ENCODE results near the gene ADGRG1.
"Not testable (repeated sequence)": the region's sequence is repeated elsewhere in the genome, so short reads cannot be mapped to it uniquely, and the experiment has no call there.

Gene ADGRG1

DNA sequence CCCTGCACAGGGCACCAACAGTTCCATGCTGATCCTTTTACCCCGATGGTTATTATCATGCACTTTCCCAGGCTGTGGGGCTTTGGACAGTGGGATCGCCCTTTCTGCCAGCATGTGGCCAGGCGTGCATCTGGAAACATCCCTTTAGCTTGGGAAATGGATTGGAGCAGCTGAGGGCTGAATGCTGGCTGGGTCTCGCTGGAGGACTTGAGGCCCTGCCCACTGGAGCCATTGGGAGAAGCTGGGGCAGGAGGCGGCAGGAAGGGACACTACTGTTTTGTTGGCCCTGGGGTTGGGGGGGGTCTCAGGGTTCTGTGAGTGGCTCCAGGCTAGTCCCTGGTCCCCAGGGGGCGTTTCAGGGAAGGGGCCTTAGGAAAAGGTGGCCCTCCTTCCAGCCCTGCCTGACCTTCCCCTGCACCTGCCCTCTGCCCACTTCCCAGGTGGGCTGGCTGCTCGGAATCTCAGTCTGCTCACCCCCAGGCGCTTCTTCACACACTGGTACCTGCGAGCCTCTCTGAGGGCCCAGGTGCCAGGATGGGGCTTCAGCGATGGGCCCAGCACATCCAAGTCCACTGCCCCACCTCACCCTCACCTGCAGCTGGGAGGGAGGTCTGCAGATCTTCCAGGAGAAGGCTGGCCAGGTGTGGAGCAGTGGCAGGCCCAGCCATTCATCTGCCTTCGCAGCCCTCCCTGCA is 38.1 kb downstream of the ADGRG1 start:
- DNase-seq (ENCODE audit: low spot score), result no peak

DNA sequence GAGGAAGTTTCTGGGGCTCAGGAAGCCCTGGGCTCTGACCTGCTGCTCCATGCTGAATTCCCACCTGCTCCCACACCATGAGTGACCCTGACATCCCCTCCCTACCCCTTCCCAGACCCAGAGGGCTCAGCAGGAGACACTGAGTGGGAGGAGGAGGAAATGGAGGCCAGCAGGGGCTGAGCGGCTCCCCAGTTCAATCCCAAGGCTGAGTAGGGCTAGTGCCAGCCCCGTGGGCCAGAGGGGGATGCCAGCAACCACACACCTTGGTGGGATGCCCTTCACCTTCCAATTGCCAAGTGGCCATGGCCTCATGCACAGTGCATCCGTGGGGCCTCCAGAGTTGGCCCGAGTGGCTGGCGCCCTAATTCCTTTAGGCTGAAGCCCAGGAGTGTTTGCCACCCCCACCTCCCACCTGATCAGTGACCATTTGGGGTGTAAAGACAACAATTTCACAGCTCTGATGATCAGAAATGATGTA is 38.7 kb downstream of the ADGRG1 start:
- DNase-seq (ENCODE audit: low spot score), result no peak

DNA sequence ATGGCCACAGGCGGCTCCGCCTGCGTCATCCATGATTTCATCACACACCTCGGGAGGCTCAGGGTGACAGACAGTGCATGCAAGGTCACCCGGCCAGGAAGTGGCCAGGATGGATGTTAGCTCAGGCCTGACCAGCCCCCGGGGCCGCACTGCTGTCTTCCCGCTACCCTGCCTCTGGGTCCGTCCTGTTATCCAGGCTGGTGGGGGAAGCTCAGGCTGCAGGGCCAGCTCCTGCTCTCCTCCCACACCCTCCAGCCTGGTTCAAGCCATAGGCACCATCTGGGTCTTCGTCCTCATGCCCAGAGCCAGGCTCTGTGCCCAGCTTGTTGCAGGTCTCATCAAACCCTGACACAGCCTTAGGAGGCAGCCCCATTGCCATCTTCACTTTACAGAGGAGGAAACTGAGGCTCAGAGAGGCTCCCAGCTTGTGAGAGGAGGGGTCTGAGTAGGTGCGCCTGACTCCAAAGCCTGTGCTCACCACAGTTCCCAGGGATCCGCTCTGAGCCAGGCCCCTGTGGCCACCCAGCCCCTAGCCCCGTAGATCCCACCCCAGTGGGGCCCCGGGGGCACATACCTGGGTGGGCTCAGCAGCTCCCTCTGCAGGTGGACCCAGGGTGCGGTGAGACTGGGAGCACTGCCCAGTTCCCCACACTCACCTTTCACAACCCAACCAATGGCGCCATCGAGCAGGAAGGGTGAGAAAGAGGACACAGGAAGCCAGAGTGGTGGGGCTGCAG is 39.3 kb downstream of the ADGRG1 start:
- DNase-seq (ENCODE audit: low spot score), result no peak

DNA sequence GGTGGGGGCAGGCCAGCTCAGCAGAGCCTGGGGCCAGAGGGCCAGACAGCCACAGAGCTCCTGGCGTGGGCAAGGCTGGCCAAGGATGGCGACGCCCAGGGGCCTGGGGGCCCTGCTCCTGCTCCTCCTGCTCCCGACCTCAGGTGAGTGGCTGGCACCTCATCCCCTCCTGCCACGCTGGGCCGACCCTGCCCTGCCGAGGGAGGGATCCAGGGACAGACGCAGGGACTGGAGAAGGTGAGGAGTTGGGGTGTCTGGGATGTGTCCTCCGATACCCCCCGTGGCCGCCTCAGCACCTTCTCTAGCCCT is 39.8 kb downstream of the ADGRG1 start, which contains the start of gene ADGRG3:
TSS of gene ADGRG3 (plus strand) at position 44 of the 309 bp plus-strand sequence. CDS start at position 86, 42 bp downstream.
- no peak for DNase-seq (ENCODE audit: low spot score)

DNA sequence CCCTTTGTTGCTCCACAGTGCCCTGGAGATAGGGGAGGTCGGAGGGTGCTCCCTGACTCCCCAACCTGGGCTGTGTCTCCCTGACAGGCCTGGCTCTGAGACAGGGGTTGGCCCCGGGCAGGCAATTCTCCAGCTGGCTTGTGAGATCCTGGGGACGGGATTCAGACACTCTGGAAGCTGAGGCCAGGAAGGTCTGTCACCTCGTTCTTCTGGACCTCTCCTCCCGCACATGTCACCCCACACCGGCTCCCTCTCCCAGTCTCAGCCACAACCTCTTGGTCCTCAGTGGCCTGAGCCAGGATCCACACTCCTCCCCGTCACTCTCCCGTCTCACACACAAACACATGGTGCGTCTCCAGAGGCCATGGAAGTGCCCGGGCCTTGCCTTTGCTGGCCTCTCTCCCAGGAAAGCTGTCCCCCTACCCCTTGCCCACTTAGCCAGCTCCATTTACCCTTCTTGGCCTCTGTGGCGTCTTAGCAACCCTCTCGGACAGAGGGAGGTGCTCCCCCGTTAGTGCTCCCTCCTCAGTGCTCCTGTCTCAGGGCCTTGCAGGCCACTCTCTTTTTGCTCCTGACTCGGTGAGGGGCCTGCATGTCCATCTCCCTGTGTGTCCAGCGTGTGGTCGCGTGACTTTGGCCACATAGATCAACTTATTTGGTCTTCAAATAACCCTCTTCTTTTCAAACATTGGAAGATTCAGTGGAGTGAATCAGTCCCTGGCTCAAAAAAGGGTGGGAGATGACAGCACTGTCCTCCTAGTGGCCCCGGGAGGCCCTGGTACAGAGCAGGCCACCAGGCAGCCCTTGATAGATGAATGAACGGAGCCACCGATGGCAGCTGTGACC is 40.4 kb downstream of the ADGRG1 start:
- DNase-seq (ENCODE audit: low spot score), result no peak

DNA sequence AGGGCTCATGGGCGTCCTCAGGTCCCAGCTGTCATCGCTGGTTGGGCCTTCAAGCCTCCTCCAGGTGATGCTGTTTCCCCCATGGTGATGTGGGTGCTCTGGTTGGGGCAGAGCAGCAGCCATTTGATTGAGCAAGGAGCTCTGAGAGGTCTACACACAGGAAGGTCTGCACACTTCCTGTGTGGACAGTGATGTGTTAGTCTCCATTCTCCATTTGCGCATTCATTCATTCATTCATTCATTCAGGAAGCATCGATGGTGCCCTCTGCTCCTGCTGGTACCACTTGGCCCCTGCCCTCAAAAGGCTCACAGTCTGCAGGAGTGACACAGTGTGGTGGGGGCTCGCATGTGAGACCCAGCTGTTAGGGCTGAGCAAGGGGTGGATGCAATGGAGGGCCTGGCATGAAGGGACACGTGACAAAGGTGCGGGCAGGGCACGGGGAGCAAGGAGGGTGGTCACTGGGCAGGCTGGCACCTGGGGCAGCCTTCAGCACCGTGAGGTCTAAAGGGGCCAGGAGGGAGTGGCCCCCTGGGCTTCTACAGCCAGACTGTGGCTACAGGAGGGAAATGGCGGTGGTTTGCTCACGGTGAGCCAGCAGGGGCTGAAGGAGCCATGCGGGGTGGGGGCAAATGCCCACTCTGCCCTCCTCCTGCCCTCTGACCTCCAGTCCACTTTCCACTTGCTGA is 41.2 kb downstream of the ADGRG1 start:
- no peak for DNase-seq (ENCODE audit: low spot score)

DNA sequence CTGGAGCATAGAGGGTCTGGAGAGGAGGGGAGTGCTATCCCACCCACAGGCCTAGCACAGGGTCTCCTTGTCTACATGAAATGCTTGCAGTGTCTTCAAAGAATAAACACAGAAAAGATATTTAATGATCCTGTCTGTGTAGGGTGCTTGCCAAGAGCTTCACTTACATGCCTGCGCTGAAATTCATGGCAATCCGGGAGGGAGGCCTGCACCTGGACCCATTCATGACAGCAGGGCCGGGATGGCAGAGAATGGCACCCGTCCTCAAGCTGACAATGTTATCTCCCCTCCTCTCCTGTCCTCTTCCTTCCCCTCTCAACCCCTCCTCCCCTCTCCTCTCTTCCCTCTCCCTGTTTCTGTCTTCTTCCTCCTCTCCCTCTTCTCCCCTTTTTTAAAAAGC is 41.8 kb downstream of the ADGRG1 start:
- no peak for DNase-seq (ENCODE audit: low spot score)

DNA sequence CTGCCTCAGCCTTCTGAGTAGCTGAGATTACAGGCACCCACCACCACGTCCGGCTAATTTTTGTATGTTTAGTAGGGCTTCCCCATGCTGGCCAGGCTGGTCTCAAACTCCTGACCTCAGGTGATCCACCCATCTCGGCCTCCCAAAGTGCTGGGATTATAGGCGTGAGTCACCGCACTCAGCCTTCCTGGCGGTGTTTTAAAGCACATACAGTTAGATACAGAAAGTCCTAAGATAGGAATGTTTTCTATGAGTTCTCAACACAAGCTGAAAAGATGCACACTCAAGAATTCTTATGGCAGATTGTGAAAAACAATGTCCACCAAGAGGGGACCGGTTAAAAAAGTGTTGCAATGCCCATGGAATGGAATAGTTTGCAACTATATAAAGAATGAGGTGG is 43.0 kb downstream of the ADGRG1 start:
- DNase-seq (ENCODE audit: low spot score), result not testable (repeated sequence)

DNA sequence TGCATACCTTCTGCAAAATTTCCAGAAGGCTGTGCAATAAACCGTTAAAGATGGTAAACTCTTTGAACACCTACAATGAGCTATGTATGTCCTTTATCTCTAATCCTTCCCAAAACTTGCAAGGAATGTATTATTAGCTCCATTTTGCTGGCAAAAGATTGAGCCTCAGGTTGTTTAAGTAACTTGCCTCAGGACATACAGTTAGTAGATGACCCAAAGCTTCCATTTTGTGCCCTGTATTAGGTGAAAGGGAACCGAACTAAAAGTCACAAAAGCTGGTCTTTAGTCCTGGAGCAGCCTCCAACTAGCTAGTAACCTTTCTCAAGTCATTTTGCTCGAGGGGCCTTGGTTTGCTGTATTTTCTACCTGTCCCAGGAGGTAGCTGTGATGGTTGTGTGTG is 44.0 kb downstream of the ADGRG1 start:
- no peak for DNase-seq (ENCODE audit: low spot score)

DNA sequence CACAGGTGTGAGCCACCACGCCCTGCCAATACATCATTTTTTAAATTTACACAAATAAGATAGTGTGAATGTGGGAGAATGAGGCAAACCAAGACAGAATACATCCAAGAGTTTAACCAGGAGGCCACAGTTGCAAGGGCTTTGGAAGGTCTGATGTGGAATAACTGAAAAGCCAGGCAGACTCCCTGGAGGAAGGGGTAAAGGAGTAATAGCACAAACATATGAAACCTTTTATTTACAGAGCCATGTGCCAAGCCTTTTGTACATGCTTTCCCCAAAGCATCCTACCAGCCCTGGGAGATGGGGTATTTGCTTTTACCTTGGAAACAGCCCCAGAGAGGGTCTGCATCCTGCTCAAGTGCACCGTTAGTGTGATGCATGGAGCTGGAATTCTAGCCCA is 44.4 kb downstream of the ADGRG1 start:
- DNase-seq (ENCODE audit: low spot score), result no peak

DNA sequence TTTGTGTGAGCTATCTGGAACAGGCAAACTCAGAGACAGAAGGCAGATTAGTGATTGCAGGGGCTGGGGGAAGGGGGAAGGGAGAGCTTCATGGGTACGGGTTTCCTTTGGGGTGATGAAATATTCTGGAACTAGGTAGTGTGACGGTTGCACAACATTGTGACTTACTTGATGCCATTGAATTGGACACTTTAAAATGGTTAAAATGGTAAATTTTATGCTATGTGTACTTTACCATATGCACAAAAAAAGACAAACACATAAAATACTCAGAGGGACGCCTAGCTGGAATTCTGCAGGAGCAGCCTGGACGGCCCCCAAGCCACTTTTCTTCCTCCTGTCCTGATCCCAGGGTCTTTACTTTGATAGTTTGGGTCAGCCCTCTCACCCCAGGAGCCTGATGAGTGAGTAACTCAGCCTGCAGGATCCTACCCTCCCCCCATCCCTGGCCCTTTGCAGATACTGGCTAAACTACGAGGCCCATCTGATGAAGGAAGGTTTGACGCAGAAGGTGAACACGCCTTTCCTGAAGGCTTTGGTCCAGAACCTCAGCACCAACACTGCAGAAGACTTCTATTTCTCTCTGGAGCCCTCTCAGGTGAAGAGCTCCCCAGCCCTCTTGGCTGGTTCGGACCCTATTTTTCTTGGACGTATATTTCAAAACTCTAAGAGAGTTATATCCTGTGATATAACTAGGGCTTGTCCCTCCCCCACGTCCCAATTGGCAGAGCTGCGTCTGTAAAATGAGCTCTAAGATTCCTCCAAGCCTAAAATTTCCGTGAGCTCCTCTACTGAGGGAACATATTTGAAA is 47.5 kb downstream of the ADGRG1 start:
- DNase-seq (ENCODE audit: low spot score), result no peak

DNA sequence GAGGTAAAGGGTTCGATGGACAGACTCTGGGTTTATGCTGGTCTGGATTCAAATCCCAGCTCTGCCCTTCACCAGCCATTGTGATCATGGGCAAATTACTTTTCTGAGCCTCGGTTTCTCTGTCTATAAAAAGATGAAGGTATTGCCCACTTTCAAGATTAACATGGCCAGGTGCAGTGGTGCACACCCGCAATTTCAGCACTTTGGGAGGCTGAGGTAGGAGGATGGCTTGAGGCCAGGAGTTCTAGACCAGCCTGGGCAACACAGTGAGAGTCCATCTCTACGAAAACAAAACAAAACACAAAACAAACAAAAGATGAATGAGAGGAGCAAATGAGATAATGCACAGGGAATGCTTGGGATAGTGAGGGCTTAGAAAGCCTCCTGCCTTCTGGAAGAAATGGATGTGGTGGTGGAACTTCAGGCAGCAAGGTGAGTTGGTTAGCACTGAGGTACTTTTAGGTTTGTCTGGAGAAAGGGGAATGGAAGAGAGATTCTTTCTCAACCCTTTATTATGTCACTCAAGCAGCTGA is 48.2 kb downstream of the ADGRG1 start:
- no peak for DNase-seq (ENCODE audit: low spot score)

DNA sequence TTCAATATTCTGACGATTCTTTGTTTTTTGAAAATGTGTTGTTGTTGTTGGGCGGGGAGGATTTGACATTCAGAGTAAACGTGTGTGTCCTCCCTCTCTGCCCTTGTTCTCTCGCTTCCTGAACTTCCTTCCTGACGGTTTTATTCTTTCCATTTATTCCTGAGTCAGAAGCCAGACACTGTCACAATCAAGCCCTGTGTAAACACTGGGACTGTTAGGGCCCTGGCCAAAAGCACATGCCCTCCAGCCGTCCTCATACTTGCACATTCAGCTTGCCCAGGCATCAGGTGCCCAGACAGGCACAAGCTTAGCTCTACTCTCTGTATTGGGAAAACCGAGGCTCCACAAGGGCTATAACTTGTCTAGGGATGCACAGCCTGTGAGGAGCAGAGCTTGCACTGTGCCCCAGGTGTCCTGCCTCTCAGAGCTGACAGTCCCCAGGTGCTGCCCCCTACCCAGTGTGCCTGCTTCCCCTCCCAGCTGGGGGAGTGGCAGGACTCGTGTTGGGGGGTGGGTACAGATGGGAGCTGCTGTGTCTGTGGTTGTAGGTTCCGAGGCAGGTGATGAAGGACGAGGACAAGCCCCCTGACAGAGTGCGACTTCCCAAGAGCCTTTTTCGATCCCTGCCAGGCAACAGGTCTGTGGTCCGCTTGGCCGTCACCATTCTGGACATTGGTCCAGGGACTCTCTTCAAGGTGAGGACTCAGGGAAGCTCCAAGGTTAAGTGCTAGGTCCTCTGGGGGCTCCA is 49.4 kb downstream of the ADGRG1 start:
- no peak for DNase-seq (ENCODE audit: low spot score)

DNA sequence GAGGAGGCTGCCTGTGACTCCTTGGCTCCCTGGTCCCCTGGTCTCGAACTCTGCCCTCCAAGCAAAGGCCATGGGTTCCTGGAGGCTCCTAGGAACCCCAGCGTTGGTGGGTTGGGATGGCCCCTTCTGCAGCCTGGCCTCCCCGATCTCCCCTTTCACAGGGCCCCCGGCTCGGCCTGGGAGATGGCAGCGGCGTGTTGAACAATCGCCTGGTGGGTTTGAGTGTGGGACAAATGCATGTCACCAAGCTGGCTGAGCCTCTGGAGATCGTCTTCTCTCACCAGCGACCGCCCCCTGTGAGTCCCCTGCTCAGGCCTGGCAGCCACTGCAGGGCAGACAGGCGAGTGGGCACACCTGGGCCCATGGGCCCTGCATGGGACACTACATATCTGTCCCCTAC is 50.6 kb downstream of the ADGRG1 start:
- DNase-seq (ENCODE audit: low spot score), result no peak

DNA sequence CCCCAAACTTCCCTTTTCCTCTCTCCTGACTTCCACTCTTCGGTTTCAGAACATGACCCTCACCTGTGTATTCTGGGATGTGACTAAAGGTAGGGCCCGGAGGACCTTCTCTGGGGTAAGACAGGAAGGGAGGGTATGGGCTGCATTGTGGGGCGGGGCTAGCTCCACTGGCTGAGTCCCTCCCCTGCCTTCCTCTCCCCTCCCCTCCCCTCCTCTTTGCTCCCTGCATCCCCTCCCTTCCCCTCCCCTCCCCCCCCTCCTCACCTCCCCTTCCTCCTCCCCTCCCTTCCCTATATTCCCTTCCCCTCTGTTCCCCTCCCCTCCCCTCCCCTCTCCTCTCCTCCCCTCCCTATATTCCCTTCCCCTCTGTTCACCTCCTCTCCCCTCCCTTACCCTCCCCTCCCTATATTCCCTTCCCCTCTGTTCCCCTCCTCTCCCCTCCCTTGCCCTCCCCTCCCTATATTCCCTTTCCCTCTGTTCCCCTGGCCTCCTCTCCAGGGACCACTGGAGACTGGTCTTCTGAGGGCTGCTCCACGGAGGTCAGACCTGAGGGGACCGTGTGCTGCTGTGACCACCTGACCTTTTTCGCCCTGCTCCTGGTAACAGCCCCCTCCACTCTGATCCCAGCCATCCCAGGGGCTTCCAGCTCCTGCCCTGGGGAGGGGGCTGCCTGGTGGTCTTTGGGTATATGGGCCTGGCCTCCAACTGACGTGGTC is 51.5 kb downstream of the ADGRG1 start:
- no peak for DNase-seq (ENCODE audit: low spot score)

DNA sequence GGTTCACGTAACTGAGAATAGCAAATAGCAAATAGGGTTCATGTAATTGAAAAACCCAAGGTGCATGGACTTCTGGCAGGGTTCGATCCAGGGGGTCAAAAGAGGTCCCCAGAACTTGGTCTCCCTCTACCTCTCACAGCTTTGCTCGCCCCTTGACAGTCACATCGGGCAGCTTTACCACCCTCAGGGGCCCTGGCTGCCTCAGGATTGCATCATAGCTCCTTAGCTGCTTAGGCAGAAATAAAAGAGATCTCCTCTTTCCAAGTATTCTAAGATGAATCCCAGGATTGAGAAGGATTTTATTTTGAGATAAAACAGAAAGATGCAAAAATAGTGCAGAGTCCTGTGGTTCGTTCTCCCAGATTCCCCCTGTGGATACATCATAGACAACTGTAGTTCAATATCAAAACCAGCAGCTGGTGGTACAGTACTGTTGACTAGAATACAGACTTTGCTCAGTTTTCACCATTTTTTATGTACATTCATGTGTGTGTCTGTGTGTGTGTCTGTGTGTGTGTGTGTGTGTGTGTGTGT is 52.5 kb downstream of the ADGRG1 start:
- no peak for DNase-seq (ENCODE audit: low spot score)

DNA sequence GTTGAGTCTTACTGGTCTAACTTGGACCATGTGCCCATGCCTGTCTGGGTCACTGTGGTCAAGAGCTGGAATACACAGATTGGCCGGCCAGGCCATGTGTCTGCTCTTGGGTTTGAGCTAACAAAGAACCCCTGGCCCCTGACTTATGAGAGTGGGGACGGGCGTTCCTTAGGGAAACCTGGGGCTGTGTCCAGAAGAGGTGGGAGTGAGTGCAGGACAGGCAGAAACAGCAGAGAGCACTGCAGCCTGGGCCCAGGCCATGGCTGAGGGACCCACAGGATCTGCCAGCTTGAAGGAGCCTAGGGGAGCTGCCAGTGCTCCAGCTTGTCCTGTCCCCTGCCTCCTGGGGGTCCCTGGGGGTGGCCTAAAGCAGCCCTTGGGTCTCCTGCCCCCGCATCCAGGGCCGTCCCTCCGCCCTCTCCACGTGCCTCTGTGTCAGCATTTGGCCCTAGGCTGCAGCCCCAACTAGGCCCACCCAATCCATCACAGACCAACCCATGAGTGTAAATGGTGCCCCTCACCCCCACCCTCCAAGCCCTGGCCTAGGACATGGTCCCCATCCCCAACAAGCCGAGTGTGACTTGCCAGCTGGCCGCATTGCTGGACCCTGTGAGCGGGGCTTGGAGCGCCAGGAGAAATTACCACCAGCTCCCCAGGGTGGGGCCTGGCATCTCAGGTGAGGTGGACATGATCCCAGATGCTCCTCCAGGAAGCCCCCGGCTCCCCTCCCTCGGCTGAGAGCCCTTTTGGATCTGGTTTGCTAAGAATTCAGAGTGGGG is 53.7 kb downstream of the ADGRG1 start:
- DNase-seq (ENCODE audit: low spot score), result no peak

DNA sequence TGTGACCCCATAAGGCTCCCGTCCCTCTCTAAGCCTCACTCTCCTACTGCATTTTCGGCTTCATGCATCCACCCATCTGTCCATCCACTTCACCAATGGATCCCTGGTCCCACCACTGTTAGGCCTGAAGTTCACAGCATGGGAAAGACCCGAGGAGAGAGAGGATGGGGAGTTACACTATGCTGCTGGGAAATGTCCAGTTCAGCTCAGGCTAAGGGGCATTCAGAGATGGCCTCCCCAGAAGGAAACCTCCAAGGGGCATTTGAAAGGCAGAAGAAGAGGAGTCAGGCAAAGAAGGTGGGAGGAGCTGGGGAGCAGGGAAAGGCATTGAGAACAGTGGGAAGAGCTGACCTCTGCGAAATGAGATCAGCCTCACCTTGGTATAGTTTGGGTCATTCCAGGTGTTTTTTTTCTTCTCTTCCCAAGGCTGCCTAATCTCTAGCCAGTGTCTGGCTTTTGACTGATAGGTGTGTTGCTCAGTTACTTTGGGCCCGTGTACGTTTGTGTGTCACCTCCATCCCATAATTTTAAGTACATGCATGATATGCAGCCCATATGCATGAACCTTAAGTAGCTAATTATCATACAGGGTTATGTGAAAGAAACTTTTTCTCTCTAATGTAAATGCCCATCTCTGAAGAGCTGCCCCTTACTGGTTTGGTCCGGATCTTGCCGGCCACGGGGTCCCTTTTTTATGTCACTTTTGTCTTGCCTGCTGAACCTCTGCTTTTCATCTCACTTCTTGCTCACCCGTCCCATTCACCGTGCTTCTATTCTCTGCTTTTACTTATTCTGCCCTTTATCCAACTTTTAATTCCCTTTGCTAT is 54.6 kb downstream of the ADGRG1 start:
- DNase-seq (ENCODE audit: low spot score), result no peak
